Neuronal stem cell (in vitro differentiated cells): ENCODE results near the gene NCOA3. TPM values are rescaled to one million over a fixed set of nuclear protein-coding genes. Genes with fewer than 3 reads are reported as not detected.

ENCODE experiments used
- DNase-seq: peaks from one replicate; pipeline ENCODE4 v3.0.0-alpha.2; 2013; ENCODE audit warnings: low spot score
- H2AFZ ChIP-seq: one replicate; pipeline ENCODE4 v1.6.1; 2013; ENCODE audit warnings: mild to moderate bottlenecking, low read length, inconsistent platforms
- H2AK5ac ChIP-seq: 2 replicates; pipeline ENCODE4 v1.6.1; 2013; ENCODE audit warnings: low read depth, mild to moderate bottlenecking, inconsistent platforms, low read length, moderate library complexity, mixed read lengths
- H2BK120ac ChIP-seq: 2 replicates; pipeline ENCODE4 v1.6.1; 2013; ENCODE audit warnings: low read depth, mild to moderate bottlenecking, inconsistent platforms, low read length, moderate library complexity, mixed read lengths
- H2BK12ac ChIP-seq: one replicate; pipeline ENCODE4 v1.6.1; 2013; ENCODE audit warnings: low read length, inconsistent platforms
- H2BK15ac ChIP-seq: 2 replicates; pipeline ENCODE4 v1.6.1; 2013; ENCODE audit warnings: mild to moderate bottlenecking, low read length, inconsistent platforms, mixed read lengths
- H2BK5ac ChIP-seq: one replicate; pipeline ENCODE4 v1.6.1; 2013; ENCODE audit warnings: inconsistent platforms, mild to moderate bottlenecking, low read length, moderate library complexity
- H3K14ac ChIP-seq: one replicate; pipeline ENCODE4 v1.6.1; 2013; ENCODE audit warnings: low read length, inconsistent platforms
- H3K18ac ChIP-seq: 2 replicates; pipeline ENCODE4 v1.6.1; 2013; ENCODE audit warnings: low read length, inconsistent platforms
- H3K23ac ChIP-seq: 2 replicates; pipeline ENCODE4 v1.6.1; 2013; ENCODE audit warnings: low read depth, mild to moderate bottlenecking, mixed read lengths, low read length, inconsistent platforms; ENCODE audit not compliant: poor library complexity
- H3K27ac ChIP-seq: replicated peaks from 3 replicates; pipeline ENCODE4 v1.5.1; 2013; ENCODE audit warnings: low read length, inconsistent platforms
- H3K27me3 ChIP-seq, 3 experiments: 2 replicates each; pipeline ENCODE4 v1.6.1; 2013; ENCODE audit warnings: low read length in 3 of 3, mild to moderate bottlenecking in 2 of 3, inconsistent platforms in 1 of 3, low read depth in 1 of 3, mixed read lengths in 1 of 3, moderate library complexity in 1 of 3; ENCODE audit not compliant: control insufficient read depth in 3 of 3, insufficient read depth in 3 of 3
- H3K36me3 ChIP-seq, 2 donors: replicated peaks in 1 of 2; 2 replicates each; pipeline ENCODE4 v1.6.1; 2013; ENCODE audit warnings: low read length in 2 of 2; ENCODE audit not compliant: control insufficient read depth in 2 of 2, insufficient read depth in 2 of 2
- H3K4ac ChIP-seq: 2 replicates; pipeline ENCODE4 v1.6.1; 2013; ENCODE audit warnings: inconsistent platforms, mild to moderate bottlenecking, low read length, moderate library complexity
- H3K4me1 ChIP-seq, 2 donors: 1 replicate in 1 of 2; 2 replicates in 1 of 2; pipeline ENCODE4 v1.6.1; 2013; ENCODE audit warnings: low read length in 2 of 2, low read depth in 1 of 2; ENCODE audit not compliant: control insufficient read depth in 2 of 2, insufficient read depth in 1 of 2
- H3K4me2 ChIP-seq: one replicate; pipeline ENCODE4 v1.6.1; 2013; ENCODE audit warnings: mild to moderate bottlenecking, low read length, inconsistent platforms; ENCODE audit not compliant: insufficient read depth, poor library complexity, severe bottlenecking
- H3K4me3 ChIP-seq, 2 donors: 2 replicates each; pipeline ENCODE4 v1.5.1; 2013; ENCODE audit warnings: low read length in 2 of 2, mild to moderate bottlenecking in 2 of 2, inconsistent platforms in 1 of 2, moderate library complexity in 1 of 2
- H3K79me1 ChIP-seq: one replicate; pipeline ENCODE4 v1.6.1; 2013; ENCODE audit warnings: low read depth, mild to moderate bottlenecking, inconsistent platforms, low read length, moderate library complexity
- H3K9ac ChIP-seq: one replicate; pipeline ENCODE4 v1.6.1; 2013; ENCODE audit warnings: mild to moderate bottlenecking, low read depth, low read length, inconsistent platforms; ENCODE audit not compliant: poor library complexity
- H3K9me3 ChIP-seq, 2 donors: replicated peaks in 1 of 2; 2 replicates each; pipeline versions ENCODE3 to v1.6.1; 2013; ENCODE audit warnings: low read length in 2 of 2, mild to moderate bottlenecking in 2 of 2, inconsistent platforms in 1 of 2, low read depth in 1 of 2, mixed read lengths in 1 of 2, moderate library complexity in 1 of 2; ENCODE audit not compliant: control insufficient read depth in 2 of 2, insufficient read depth in 1 of 2
- H4K8ac ChIP-seq: one replicate; pipeline ENCODE4 v1.6.1; 2013; ENCODE audit warnings: low read depth, mild to moderate bottlenecking, inconsistent platforms, low read length, moderate library complexity
- H4K91ac ChIP-seq: one replicate; pipeline ENCODE4 v1.6.1; 2013; ENCODE audit warnings: low read length, low read depth, mild to moderate bottlenecking, inconsistent platforms; ENCODE audit not compliant: poor library complexity
- WGBS, 2 donors: extraction: QIAGEN DNeasy Blood & Tissue Kit; methylation state at CpG; one replicate each; pipeline ENCODE4 v1.1.7; 2013; ENCODE audit warnings: missing lambda C conversion rate in 2 of 2, mixed read lengths in 1 of 2; ENCODE audit not compliant: insufficient read length in 2 of 2, insufficient replicate concordance in 1 of 2; ENCODE audit errors: extremely low coverage in 2 of 2; 5-methylcytosine and 5-hydroxymethylcytosine counted together
- polyA plus RNA-seq, 2 experiments: library from polyadenylated mRNA; stranded (reverse); fragments of 200-250 nt; gene quantifications; one replicate each; pipeline ENCODE4 v1.2.3, GENCODE V29; 2013

Gene NCOA3
- polyA plus RNA-seq (2013, experiment 1 of 2) = 12.4 TPM
- 13.0 TPM for polyA plus RNA-seq (2013, experiment 2 of 2)

DNA sequence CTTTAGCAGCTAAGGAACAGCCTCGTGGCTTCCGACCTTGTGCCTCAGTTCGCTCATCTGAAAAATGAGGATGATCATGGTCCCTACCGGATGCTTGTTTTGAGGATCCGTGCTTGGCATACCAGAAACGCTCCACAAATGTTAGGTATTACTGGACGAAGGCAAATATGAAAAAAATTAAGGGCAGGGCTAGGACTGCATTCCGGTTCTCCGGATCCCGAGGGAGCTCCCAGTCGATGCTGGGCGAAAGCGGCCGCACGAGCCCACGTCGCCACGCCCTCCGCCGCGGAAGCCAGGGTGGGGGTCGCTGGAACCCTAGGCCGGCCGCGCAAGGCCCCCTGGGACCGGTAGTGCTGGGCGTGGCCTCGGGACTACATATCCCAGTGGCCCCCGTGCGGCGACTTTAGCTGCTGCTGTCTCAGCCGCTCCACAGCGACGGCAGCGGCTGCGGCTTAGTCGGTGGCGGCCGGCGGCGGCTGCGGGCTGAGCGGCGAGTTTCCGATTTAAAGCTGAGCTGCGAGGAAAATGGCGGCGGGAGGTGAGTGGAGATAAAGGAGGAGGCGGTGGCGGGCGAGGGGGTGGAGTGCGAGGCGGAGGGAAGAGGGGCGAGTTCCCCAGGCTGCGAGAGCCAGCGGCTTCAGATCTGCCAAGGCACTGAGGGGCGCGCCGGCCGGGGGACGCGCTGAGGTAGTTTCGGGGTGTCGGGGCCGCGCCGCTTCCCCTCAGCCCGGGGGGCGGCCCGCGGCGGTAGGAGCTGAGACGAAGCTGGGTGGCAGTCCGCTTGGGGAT lies at the start of gene NCOA3:
NCOA3 (plus strand) TSS at position 406 of the 789 bp plus-strand sequence. CDS start 120,361 bp downstream, outside the sequence.
- H3K9ac ChIP-seq = peak within 1 kb of the TSS; percentile 87
- peak within 1 kb of the TSS; percentile 66 for H2BK5ac ChIP-seq
- H3K36me3 ChIP-seq = no peaks in the 10 kb centered on the region
- no peaks in the 10 kb centered on the region for H3K9me3 ChIP-seq
- no peak within 1 kb of the TSS for H2BK12ac ChIP-seq
- H3K4me1 ChIP-seq = peaks cover 3 to 16% of the 10 kb centered on the region in 2 donors
- peak within 1 kb of the TSS; percentile 56 for H2BK15ac ChIP-seq
- no peak within 1 kb of the TSS for H4K91ac ChIP-seq
- H3K14ac ChIP-seq = peak within 1 kb of the TSS; percentile 60
- H3K4me2 ChIP-seq = peak within 1 kb of the TSS; percentile 60
- peak within 1 kb of the TSS; percentile 13 for H3K4ac ChIP-seq
- no peaks in the 10 kb centered on the region for H3K27me3 ChIP-seq
- H3K23ac ChIP-seq = peak within 1 kb of the TSS; percentile 100
- peak within 1 kb of the TSS; percentile 8 for H4K8ac ChIP-seq
- DNase-seq = peak; percentile 95
- H2AK5ac ChIP-seq = no peak within 1 kb of the TSS
- H2AFZ ChIP-seq = peak within 1 kb of the TSS; percentile 95
- H3K79me1 ChIP-seq = peaks cover 2% of the 10 kb centered on the region
- H3K4me3 ChIP-seq = peak within 1 kb of the TSS; percentile 54 to 93
- no CpG with 5 or more reads among the region's 74 CpGs for WGBS, 2 donors
- peak within 1 kb of the TSS; percentile 73 for H2BK120ac ChIP-seq
- H3K27ac ChIP-seq = peak within 1 kb of the TSS; percentile 90
- peak within 1 kb of the TSS; percentile 98 for H3K18ac ChIP-seq

DNA sequence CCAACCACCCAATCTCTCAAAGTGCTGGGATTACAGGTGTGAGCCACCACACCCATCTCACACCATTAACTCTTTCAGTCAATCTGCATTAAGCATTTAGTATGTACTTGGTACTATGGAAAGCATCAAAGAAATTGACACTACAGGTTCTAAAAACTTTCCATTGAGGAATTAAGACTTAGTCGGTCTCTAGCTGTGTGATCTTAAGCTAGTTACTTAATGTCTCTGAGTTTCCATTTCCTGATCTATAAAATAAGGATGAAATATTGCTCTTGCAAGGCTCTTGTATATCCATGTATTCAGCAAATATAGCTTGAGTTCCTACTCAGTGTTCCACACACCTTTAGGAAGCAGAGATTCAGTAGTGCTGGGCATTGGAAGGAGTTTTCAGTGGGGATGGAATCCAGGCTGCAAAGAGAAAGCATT lies 48.9 kb upstream of the NCOA3 start:
- no peak overlapping the region for H2BK120ac ChIP-seq
- H3K4me1 ChIP-seq = no peaks in the 10 kb centered on the region
- no peak overlapping the region for H4K91ac ChIP-seq
- no CpG with 5 or more reads among the region's 1 CpG for WGBS, 2 donors
- H3K14ac ChIP-seq = no peak overlapping the region
- H2BK12ac ChIP-seq = no peak overlapping the region
- DNase-seq = no peak
- no peak overlapping the region for H4K8ac ChIP-seq
- no peak overlapping the region for H3K4ac ChIP-seq
- no peak overlapping the region for H3K4me3 ChIP-seq
- no peak overlapping the region for H3K4me2 ChIP-seq
- H2BK5ac ChIP-seq = no peak overlapping the region
- peaks cover 0 to 3% (median 0%) of the 10 kb centered on the region in 3 experiments for H3K27me3 ChIP-seq
- no peaks in the 10 kb centered on the region for H3K79me1 ChIP-seq
- no peak overlapping the region for H3K27ac ChIP-seq
- H2AK5ac ChIP-seq = no peak overlapping the region
- no peaks in the 10 kb centered on the region for H3K9me3 ChIP-seq
- H3K18ac ChIP-seq = no peak overlapping the region
- H3K23ac ChIP-seq = no peak overlapping the region
- no peaks in the 10 kb centered on the region for H3K36me3 ChIP-seq
- no peak overlapping the region for H3K9ac ChIP-seq
- no peak overlapping the region for H2BK15ac ChIP-seq
- H2AFZ ChIP-seq = peak overlapping the region; percentile 13

DNA sequence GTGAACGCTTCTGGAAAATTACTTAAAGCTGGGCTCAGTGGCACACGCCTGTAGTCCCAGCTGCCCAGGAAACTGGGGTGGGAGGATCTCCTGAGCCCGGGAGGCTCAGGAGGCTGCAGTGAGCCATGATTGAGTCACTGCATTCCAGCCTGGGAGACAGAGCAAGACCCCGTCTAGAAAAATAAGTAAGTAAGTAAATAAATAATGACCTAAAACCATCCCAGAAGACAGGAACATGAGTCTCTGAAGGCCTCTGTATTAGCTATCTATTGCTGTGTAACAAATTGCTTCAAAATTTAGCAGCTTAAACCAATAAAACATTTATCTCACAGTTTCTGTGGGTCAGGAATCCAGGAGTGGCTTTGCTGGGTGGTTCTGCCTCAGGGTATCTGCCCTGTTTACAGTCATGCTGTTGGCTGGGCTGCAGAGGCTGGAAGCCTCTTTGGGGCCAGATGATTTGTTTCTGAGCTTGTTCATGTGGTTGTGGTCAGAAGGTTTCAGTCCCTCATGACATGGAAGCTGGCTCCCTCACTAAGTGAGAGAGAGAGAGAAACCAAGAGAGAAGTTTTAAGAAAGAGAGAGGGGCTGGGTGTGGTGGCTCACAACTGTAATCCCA lies 48.4 kb upstream of the NCOA3 start:
- no peak overlapping the region for H4K91ac ChIP-seq
- H3K4me2 ChIP-seq = no peak overlapping the region
- H2BK120ac ChIP-seq = no peak overlapping the region
- no peaks in the 10 kb centered on the region for H3K4me1 ChIP-seq
- no peak overlapping the region for H3K9ac ChIP-seq
- H3K18ac ChIP-seq = no peak overlapping the region
- peaks cover 0 to 3% (median 0%) of the 10 kb centered on the region in 3 experiments for H3K27me3 ChIP-seq
- peak overlapping the region; percentile 13 for H2AFZ ChIP-seq
- no peak overlapping the region for H3K27ac ChIP-seq
- no peak overlapping the region for H3K4me3 ChIP-seq
- no peaks in the 10 kb centered on the region for H3K36me3 ChIP-seq
- H2BK5ac ChIP-seq = no peak overlapping the region
- no peak overlapping the region for H3K23ac ChIP-seq
- DNase-seq = no peak
- no peaks in the 10 kb centered on the region for H3K9me3 ChIP-seq
- no peak overlapping the region for H4K8ac ChIP-seq
- H3K4ac ChIP-seq = no peak overlapping the region
- H2BK15ac ChIP-seq = no peak overlapping the region
- WGBS, 2 donors = no CpG with 5 or more reads among the region's 4 CpGs
- no peak overlapping the region for H2AK5ac ChIP-seq
- H3K14ac ChIP-seq = no peak overlapping the region
- H2BK12ac ChIP-seq = no peak overlapping the region
- no peaks in the 10 kb centered on the region for H3K79me1 ChIP-seq
